ENCODE results near the gene CTTNBP2.

CTTNBP2 gene

DNA sequence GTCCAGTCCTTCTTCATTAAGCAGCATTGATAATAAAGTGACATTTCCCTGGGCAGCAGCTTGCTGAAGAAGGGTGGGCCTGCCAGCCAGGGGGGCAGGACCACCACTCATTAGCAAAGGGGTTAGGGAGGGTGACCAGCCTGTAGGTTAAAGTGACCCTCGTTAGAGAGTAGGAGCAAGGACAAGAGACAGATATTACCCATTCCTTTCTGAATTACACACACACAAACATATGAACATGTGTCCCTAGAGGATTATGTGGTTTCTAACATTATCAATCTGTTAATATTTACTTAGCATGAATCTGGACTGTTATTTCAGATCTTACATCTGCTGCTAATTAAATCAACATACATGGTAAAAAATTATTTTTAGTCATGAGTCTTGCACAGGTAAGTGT lies 88.9 kb downstream of the CTTNBP2 start:
- no peak for DNase-seq

DNA sequence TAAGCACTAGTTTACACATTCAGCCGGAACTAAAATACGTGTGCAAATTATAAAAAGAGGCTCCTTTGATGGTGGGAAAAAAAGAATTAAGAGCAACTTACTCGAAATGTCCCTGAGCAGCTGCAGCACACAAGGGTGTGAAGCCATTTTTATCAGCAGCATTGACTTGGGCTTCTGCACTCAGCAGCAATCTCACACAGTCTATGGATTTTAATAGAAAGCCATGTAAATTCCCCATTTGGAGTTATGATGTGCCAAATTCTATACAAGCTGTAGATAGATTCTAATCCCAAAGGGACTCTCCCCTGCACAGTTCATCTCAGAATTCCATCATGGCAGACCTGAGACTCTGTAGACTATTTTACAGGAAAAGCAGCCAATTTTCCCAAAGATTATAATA lies 90.5 kb downstream of the CTTNBP2 start:
- DNase-seq: no peak

DNA sequence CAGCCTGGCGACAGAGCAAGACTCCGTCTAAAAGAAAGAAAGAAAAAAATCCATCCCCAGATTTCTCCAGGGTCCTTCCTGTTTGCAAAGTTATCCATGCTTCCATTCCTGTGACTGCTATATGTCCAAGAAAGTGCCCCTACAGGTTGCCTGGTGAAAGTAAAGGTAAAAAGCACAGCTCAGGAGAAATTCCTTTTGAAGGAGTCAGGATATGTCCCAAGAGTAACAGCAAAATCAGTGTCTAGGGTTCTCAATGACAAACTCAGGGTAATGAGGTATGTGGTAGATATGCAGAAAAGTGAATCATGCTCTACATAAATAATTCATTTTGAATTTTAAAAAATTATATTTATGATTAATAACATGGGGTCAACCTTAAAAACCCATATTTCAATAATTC lies 91.5 kb downstream of the CTTNBP2 start:
- DNase-seq: no peak

DNA sequence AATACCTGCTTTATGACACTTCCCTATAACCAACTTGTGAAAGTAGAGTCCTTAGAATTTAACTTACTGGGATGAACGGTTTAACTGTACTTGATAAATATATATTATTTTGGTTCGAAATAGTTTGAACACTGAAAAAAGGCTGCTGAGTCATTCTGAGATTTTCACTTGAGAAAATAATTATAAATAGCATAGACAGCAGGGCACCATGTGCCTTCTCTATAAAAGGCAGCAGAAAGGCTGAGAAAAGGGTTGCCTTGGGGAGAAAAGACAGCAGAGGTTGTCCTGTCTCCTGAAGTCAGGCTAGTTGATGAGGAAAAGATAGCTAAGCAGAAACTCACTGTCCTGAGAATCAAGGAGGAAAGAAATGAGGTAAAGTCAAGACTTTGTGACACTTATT lies 92.4 kb downstream of the CTTNBP2 start:
- no peak for DNase-seq

DNA sequence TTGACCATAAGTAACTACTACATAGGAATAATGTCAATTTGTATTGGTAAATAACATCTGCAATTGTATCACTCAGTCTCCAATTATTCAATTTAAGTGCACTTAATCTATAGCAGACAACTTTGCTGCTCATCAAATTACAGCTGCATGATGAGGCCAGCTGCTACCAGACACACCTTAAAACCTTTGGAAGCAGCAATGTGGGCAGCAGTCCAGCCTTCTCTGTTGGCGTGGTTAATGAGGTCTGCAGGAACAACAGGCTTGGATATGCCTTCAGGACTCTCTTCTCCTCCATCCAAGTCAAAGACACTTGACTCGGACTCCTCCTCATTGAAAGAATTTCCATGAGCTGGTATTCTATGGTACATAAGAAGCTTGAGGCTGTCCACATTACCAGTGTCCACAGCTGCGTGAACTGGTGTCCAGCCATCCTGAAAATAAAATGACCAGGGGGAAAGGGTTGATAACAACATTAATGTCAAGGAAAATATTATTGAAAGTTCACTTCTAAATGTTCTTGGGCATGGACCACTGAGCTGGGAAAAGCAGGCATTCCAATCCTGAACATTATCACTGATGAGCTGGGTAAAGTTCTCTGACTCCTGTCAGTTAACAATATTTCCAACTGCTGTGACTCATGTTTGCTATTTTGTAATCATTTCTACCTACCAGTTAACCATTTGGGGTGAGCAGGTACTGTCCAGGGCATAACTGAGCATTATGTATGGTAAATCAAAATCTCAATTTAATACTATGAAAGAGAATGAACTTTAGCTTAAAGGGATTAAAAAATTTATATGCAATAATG lies 95.7 kb downstream of the CTTNBP2 start:
- DNase-seq: no peak

DNA sequence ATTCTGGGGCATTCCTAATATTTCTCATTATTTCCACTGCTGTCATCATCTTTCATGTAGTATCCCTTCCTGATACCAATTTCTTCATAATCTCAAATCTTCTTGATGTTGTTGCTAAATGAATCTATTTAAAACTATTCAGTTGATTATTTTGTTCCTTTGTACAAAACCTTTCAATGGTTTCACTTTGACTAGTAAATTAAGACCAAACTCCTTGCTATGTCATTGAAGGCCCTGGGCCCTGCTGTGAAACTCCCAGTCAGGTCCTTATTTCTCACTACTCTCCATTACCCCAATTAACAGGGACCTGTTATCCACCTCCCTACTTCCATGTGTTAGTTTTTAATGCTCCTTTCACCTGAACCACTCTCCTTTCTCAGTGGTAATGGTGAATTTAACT lies 97.0 kb downstream of the CTTNBP2 start:
- no peak for DNase-seq

DNA sequence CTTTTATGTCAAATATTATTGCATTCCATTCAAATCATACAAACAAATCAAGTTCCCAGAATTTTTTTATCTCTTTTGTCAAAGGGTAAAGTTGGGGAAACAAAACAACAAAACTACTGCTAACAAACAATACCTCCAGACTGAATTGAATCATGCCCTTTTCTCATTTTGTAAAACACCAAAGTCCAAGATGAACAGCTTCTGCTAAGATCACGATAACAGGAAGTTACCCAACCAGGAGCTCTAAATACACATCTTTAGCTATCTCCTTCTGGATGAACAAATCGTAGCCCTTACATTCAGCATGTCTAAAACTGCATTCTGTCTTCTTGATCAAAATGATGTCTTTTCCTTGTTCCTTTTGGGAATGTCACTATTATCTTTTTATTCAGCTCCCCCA lies 97.4 kb downstream of the CTTNBP2 start:
- DNase-seq: no peak

DNA sequence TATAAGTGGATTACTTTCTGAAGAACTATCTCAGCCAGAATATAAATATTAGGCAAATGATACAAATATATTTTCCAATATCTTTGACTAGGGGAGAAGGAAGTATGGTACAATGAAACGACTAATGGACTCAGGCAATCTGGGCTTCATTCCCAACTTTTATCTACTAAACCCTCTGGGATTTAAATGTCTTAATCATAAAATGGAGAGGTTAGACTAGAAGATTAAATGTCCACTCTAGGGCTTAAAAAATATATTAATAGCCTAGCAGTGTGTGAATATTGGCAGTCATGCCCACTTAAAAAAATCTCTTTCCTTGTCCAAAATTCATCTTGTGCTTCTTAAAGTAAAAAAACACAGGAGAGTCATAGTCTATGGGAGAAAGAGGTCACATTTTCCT lies 98.3 kb downstream of the CTTNBP2 start:
- DNase-seq: no peak

DNA sequence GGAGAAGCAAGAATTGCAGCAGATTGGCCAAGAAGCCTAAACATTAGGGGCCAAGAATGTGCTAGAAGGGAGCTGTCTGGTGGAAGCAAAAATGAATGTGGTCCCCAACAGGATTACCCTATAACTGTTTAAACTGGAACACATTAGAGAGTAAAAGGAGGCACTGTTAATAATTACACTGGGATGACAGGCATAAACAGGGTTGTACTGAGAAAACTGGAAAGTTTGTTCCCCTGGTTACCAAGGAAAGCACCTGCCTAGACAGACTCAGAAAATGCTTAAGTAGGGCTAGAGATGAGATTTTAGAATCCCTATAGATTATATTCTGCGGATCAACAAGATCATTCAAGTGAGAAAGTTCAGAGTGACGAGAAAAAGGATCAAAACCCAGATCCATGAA lies 100.8 kb downstream of the CTTNBP2 start:
- DNase-seq: no peak

DNA sequence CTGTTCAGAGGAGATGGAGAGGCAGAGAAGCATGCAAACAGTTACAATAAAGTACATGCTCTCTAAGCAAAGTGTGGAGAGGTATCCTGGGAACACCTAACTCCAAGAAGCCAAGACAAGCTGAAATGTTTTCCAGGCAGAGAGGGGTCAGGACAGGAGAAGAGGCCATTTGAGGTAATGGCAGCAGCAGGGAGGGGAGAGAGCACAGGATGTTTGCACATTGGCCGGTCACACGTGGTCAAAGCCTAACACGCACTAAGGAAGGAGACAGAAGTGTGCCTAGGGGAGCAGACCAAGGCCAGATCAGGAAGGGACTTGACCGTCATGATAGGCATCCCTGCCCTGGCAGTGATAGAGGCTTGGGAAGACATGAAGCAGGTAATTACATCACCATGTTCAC lies 101.5 kb downstream of the CTTNBP2 start:
- no peak for DNase-seq

DNA sequence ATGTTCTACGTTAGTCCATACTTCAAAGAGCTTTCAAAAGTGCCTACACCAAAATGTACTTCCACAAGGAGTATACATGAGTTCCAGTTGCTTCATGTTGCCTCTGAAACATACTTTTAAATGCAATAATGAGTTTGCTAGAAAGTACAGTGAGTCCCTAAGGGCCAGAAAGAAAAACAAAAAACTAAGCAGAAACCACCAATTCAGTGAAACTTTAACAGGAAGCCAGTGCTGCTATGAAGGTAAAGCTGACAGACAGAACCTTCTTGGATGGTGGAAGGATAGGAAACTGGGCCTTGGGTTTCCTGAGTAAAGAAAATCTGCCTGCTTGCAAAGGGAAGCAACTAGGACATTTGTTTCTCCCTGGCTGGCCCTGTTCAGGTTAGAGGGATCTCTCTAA lies 104.2 kb downstream of the CTTNBP2 start:
- DNase-seq: no peak

DNA sequence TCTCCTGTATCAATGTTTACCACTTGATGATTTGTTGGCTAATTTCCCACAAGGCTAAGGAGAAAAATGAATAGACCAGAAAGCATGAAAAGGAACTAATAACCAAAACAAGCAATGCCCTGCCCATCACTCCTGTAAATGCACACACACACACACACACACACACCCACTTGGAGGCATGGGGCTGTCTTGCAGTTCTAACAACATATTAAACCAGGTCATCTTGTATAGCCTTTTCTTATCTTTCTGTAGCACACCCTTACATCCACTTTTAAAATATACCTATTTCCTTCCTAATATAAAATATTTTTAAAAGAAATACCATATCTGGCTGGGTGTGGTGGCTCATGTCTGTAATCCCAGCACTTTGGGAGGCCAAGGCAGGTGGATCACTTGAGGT lies 105.3 kb downstream of the CTTNBP2 start:
- DNase-seq: no peak

DNA sequence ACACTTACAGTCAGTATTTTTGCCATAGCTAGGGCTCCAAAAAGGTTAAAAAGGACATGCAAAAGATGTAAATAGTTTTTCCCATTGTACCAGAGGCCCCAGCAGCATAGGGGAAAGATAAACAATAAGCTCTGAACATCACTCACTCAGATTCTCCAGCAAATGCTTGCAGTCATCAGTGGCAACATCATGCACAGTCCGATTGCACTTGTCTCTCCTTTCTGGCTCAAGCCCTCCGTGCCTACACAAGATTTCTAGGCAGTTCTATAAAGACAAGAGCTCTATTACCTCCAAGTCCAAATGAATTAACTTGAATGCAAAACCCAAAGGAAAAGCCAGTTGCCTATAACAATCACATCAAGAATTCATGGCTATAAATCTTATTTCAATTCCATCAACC lies 106.3 kb downstream of the CTTNBP2 start:
- no peak for DNase-seq

DNA sequence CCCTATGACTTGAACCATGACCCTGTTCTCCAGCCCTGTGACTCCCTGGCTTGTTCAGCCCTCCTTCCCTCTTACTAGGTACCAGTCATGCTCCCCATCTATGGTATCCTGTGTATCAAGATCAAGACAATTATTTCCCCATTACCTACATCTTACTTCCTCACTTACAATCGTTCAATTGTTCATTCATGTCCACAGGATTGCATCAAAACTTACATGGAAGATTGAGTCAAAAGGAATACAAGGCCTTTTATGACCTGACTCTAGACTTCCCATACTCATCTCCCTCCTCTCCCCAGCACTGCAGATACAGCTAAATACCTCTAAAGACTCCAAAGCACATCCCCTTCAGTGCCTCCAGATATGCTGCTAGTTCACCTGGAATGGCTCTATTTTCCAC lies 109.2 kb downstream of the CTTNBP2 start:
- no peak for DNase-seq

DNA sequence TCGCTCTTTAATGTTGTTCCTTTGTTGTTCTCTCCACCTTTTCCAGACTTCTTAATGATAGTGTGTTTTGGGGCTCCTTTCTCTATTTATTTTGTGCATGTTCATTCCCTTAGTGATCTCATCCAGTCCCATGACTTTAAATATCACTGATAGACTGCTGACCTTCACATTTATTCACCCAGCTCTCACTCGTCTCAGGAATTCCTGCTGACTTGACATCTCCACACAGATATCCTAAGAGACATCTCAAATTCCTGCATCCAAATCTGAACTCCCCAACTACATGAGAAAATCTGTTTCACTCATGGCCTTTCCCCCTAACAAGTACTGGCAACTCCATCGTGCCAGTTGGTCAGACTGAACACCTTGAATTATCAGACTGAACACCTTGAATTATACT lies 111.2 kb downstream of the CTTNBP2 start:
- DNase-seq: no peak

DNA sequence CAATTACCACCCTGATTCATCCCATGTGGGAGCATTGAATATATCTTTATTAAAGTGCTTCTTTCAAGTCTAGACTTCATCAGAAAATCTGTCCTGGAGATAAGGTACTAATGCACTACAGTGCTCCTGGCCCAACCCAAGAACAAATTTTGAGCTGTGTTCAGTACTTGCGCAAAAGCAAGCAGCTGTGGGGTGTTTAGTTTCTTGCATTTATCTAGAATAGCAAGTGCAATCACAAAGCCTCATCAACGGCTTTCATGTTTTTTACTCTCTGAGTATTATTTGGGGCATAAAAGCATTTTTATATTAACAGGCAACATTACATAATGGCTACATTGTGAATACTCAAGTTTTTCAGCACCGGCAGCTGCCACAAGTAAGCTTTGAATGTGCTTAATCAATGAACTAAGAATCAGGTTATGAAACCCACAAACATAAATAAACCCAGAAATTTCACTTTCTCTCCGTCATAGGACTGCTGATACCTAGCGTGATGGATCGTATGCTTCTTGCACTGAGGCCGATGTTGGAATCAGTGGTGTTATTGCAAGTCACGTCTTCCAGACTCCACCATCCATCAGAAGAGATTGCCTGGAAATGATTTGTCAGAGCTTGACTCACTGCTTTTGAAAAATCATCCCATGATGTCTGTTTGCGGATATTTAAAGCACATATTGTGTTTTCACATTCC lies 113.1 kb downstream of the CTTNBP2 start:
- no peak for DNase-seq

DNA sequence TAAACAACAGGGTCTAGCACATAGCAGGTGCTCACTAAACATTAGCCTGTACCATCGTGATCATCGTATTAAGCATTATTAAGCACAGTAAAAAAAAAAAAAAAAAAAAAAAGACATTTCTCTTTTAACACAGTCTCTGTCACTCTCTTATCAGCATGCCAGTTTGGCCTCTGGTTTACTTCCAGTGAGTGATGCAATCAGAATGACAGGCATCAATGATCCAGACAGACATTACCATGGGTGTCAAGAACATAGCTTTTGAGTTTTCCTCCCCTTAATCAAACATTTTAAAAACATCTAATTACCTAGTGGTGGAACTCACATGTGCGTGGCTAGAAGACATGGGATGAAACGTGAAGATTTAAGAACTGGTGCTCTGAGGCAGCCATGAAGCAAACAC lies 115.8 kb downstream of the CTTNBP2 start:
- DNase-seq: no peak

DNA sequence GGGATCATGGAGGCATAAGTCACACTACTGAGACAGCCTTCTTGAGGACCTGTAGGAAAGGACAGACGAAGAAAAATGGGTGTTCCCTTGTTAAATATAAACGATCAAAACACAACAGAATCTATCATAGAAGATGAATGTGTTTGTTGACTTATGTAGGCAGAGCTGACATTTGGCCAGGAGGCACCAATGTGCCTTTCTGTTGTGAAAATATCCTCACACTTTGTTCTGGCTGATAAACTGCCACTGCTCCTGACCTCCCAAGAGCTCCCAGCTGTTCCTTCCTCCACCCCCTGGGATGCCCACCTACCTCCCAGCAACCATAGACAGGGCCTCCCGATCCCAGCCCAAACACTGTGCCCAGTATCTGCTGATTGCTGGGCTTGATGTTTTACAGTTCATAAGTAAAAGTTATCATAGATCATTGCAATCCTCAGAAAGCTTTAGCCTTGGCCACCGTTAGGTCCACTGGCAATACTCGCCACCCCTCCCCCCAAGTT lies 116.6 kb downstream of the CTTNBP2 start:
- DNase-seq: no peak

DNA sequence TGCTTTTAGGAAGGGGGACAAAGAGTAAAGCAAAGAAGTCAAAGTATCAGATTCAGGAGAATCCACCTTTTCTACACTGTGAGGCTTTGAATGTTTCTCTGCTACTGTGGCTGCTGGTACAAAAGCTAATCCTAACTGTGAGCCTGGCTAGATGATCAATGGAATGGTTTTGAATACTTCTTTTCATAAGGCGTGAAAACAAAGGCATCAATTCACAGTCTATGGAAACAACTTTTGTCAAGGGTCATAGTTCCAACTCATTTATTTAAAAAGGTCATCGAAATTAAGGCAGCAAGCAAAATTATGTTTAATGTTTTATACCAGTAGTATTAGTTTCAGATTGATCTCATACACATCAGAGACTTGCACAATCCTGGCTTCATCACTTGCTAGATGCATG lies 118.1 kb downstream of the CTTNBP2 start:
- DNase-seq: no peak

DNA sequence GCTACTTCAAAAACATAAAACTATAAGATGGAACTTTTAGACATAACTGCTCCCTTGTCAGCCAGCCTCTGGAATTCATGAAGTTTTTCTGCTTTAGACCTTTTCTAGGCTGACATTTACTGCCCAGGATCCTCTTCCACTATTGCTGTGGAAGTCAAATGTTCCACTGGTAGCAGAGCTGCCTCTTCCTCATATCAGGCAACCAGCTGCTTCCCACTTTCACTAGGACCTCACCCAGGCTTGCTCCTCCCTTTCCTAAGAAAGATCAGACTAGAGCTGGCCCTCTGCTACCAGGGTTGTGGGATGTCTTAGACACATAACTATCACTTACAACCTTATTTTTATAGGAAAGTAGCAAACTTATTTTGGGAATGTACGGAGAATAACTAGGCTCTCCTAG lies 121.5 kb downstream of the CTTNBP2 start:
- DNase-seq: no peak

DNA sequence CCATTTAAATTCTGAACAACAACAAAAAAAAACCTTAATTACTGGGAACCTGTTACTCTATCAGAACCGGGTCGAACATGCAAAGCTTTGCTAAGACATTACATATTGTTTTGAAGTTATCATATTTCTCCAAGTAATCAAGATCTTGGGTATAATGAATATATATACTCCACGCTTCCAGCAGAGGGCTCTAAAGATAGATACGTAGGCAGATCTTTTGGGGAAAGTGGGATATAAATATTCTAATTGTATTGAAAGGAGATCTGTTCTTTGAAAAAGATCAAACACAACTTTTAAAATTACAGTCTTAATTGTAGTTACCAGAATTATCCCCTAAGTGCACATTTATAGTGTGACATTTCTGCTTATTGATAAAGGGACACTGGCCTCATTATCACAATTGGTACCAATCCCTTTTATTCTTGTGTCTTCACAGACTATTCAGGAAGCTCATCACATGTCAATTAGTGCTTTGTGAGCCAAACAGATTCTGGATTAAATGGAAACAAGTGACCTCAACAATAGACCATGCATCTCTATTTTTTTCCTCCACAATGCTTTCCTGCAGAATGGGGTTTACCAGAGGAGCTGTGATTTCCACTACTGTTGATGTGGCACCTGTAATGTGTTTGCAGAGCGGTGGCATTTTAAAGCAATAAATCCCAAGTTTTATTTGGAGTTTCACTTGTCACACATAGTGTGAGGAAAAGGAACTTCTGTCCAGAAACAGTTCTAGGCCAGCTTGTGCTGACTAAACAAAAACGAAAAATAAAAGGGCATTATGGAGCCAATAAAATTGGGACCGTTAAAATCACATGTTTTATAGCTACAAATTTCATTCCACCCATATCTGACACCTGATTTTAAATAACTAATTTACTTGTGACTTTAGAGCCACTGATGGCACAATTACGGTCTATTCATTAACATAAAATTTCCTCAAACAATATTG lies 122.4 kb downstream of the CTTNBP2 start:
- DNase-seq: no peak

DNA sequence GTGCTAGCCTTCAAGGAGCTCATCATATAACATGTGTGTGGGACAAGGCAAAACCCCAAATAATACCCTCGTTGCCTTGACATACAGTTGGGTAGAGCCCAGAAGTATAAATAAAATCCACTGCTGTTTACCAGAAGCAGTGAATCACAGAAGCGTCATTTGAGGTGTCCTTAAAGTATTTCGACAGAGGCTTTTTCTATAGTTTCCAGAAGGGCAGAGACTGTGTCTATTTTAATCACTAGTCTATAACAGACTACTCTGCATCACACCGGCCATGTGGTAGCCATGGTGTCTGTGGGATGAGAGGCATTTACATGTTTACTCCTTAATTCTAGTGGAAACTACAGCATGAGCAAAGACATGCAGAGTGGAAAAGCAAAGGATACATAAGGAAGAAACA lies 131.3 kb downstream of the CTTNBP2 start:
- no peak for DNase-seq

DNA sequence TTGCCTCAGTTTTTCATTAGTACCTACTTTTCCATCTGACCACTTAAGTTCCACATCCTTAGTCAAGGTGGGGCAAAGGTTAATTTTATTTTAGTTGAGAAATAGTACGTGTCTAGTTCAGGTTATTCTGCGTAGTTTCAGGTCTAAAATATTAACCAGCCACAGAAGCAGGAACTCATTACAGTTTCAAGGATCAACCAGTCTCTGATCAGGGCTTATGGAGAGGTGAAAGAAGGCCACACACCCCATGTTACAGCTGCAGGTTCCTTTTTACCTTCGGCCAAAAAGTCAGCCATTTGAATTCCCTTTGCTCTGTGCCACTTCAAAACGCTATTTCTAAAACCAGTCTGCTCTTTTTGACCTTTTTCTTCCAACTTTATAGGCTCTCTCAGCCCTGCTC lies 134.2 kb downstream of the CTTNBP2 start:
- DNase-seq: no peak

All from CD4-positive, alpha-beta T cell treated with Interleukin-1 beta for 1 hour (primary cell).